Heart right ventricle (tissue), 16 donors: ENCODE measurements around the gene AHCY. TPM values are rescaled to one million over a fixed set of nuclear protein-coding genes. Genes with fewer than 3 reads are reported as not detected.

Experiments used
- ATAC-seq, 8 donors: fragments of 200-7000 bp; cut with Tn5 transposase; one replicate each; pipeline ENCODE4 v1.9.1; 2020; ENCODE audit warnings: mild to moderate bottlenecking in 8 of 8, moderate library complexity in 8 of 8, moderate number of reproducible peaks in 1 of 8
- DNase-seq, 2 donors: peaks; one replicate each; pipeline ENCODE4 v3.0.0-alpha.2; 2020
- H3K27ac ChIP-seq, 10 donors: fragments of 200-600 bp; sonication (generic) in 2 of 10; one replicate each; pipeline versions ENCODE4 v1.5.0 to v1.8.0; 2020 to 2022; ENCODE audit warnings: mild to moderate bottlenecking in 3 of 10
- H3K27me3 ChIP-seq, 7 donors: fragments of 200-600 bp; one replicate each; pipeline ENCODE4 v1.8.0; 2021 to 2022; ENCODE audit warnings: mild to moderate bottlenecking in 2 of 7
- H3K36me3 ChIP-seq, 9 donors: fragments of 200-600 bp; sonication (generic) in 1 of 9; one replicate each; pipeline versions ENCODE4 v1.5.0 to v1.8.0; 2020 to 2022; ENCODE audit warnings: mild to moderate bottlenecking in 2 of 9
- H3K4me1 ChIP-seq, 9 donors: fragments of 200-600 bp; sonication (generic) in 1 of 9; one replicate each; pipeline versions ENCODE4 v1.5.0 to v1.8.0; 2020 to 2022; ENCODE audit warnings: mild to moderate bottlenecking in 4 of 9
- H3K4me3 ChIP-seq, 10 donors: fragments of 200-600 bp; sonication (generic) in 2 of 10; one replicate each; pipeline versions ENCODE4 v1.5.0 to v1.8.0; 2020 to 2022; ENCODE audit warnings: mild to moderate bottlenecking in 7 of 10, moderate library complexity in 2 of 10
- H3K9me3 ChIP-seq, 11 donors: fragments of 200-600 bp in 10 of 11; sonication (generic) in 2 of 11; one replicate each; pipeline versions ENCODE4 v1.5.0 to v1.8.0; 2013 to 2022; ENCODE audit warnings: mild to moderate bottlenecking in 2 of 11, control low read depth in 1 of 11, moderate library complexity in 1 of 11
- WGBS, 2 donors: extraction: QIAGEN DNeasy Blood & Tissue Kit; methylation state at CpG; one replicate each; pipeline ENCODE4 v1.1.7; 2013; ENCODE audit warnings: inconsistent platforms in 1 of 2; 5-methylcytosine and 5-hydroxymethylcytosine counted together
- intact Hi-C, 10 donors: fragments of 100-400 bp; cut with DNase I; formaldehyde crosslinking; loops; one replicate each; pipeline versions ENCODE4 v1.11.1 to v1.14.2; 2022
- polyA plus RNA-seq, 2 donors: library from polyadenylated mRNA; stranded (reverse); fragments of 200-250 nt; gene quantifications; one replicate each; pipeline ENCODE4 v1.2.3, GENCODE V29; 2013
- total RNA-seq, 10 donors: library from RNA; stranded (reverse); fragmentation: NEBNext Ultra II Directional in 3 of 10; extraction: Animal tissue kit (Norgen Biotek cat#: 25700) in 3 of 10; gene quantifications; one replicate each; pipeline versions ENCODE4 v1.2.1 to v1.2.4, GENCODE V29; 2021 to 2023
- TF ChIP-seq, protein P1 (sequence below), 9 donors: fragments of 200-600 bp; sonication (generic) in 2 of 9; IDR thresholded peaks; one replicate each; pipeline versions ENCODE4 v1.5.0 to v1.8.0; 2021 to 2022; ENCODE audit warnings: antibody characterized with exemption in 9 of 9, mild to moderate bottlenecking in 5 of 9, moderate library complexity in 1 of 9
- donor health status: Arrhythmogenic right ventricular cardiomyopathy.
- donor health status: ischemic (EF 13 %, LVEDD 7.1; RV severe dilation, severe dysfunction).
- donor health status: healthy with polysubstance abuse.
- donor health status: DM: no; HTN: yes; CAD: no.
- donor health status: DM: no; HTN: no; CAD: no.
- donor health status: ischemic (EF 25% LVEDD 6.9; RV normal size, moderate dysfunction).
- donor health status: ischemic (EF 25% LVEDD 5.7; RV mildly dilated, moderate dysfunction).
- donor health status: healthy.
- donor health status: DM: yes; HTN: yes; CAD: no.
- donor health status: Ischemic cardiomyopathy.
- donor health status: ischemic (EF 35%, LVEDD 5.7; RV mildly dilated, moderate dysfunction).
- donor health status: nonischemic (EF 11% LVEDD 7.7; RV severe dilation, severe dysfunction).
- donor health status: DM: yes; HTN: yes; CAD: no.
- donor health status: PGD.
- donor health status: ischemic (EF 29% LVEDD 5.4; RV normal size, mild dysfunction).
- donor health status: nonischemic (EF 23%, LVEDD 6.1; RV moderate dilation, normal function).

AHCY gene
- total and polyA plus RNA-seq, 12 donors, result 42.3 to 83.9 (median 56.7) TPM

DNA sequence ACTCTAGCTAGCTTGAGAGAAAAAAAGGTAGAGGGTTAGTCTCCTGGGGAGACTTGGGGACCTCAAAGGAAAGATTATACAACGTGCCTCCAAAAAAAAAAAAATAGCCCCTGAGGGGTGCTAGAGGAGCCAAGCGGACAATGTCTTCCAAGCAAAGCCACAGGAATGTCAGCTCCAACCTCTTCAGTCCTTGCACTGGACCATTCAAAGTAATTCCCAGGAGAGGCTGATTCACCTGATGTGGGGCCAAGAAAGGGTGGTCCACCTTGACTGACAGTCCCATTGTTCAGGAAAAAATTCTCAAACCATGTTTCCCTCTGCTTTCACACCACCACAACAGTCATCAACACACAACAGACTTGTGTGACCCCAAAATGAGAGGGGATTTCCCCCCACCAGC, 31.2 kb downstream of the AHCY start:
- peak overlapping the region in 1 of 10 donors; percentile 18 for H3K27ac ChIP-seq
- DNase-seq, result no peak
- H3K4me3 ChIP-seq, result no peak overlapping the region
- TF ChIP-seq, protein P1, sequence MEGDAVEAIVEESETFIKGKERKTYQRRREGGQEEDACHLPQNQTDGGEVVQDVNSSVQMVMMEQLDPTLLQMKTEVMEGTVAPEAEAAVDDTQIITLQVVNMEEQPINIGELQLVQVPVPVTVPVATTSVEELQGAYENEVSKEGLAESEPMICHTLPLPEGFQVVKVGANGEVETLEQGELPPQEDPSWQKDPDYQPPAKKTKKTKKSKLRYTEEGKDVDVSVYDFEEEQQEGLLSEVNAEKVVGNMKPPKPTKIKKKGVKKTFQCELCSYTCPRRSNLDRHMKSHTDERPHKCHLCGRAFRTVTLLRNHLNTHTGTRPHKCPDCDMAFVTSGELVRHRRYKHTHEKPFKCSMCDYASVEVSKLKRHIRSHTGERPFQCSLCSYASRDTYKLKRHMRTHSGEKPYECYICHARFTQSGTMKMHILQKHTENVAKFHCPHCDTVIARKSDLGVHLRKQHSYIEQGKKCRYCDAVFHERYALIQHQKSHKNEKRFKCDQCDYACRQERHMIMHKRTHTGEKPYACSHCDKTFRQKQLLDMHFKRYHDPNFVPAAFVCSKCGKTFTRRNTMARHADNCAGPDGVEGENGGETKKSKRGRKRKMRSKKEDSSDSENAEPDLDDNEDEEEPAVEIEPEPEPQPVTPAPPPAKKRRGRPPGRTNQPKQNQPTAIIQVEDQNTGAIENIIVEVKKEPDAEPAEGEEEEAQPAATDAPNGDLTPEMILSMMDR (IDR thresholded peaks at IDR 0.05), result no peak
- intact Hi-C loops, result no loop called here
- H3K9me3 ChIP-seq, result no peaks in the 10 kb centered on the region
- H3K27me3 ChIP-seq, result no peaks in the 10 kb centered on the region
- peak in 1 of 8 donors; percentile 9 for ATAC-seq
- H3K36me3 ChIP-seq, result peaks cover 0 to 21% (median 0%) of the 10 kb centered on the region in 9 donors
- peaks cover 4 to 23% (median 15%) of the 10 kb centered on the region in 9 donors for H3K4me1 ChIP-seq
- WGBS, 2 donors, result 73 to 86% methylated on average over 2 of the region's 2 CpGs

DNA sequence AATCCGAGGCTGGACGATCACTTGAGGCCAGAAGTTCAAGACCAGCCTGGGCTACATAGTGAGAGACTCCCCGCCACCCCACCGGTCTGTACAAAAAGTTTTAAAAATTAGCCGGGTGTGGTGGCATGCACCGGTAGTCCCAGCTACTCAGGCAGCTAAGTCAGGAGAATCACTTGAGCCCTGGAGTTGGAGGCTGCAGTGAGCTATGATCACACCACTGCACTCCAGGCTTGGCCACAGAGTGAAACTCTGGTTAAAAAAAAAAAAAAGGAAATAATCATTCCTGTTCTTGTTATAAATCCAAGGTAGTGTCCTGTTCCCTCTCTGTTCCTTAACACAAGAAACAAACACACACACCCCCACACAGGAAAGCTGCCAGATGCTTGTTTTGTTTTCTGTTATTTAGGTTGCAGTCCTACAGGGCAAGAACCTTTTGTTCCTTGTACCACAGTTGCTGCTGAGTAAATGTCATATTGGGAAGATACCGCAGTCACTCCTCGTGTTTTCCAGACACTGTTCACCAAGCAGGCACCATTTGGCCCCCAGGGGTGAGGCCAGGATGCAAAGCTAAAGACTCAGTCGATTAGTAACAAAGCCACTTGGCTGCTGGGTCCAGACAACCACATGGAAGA, 33.0 kb downstream of the AHCY start:
- Histone ChIP-seq H3K36me3 (peaks cover 0 to 11% (median 0%) of the 10 kb centered on the region in 9 donors), H3K27me3 (no peaks in the 10 kb centered on the region), H3K9me3 (no peaks in the 10 kb centered on the region), H3K27ac (peak overlapping the region in 3 of 10 donors; percentile 18 to 77 (median 44)), H3K4me1 (peaks cover 4 to 23% (median 15%) of the 10 kb centered on the region in 9 donors), H3K4me3 (no peak overlapping the region)
- DNase-seq, result no peak
- WGBS, 2 donors, result 60 to 75% methylated on average over 9 of the region's 9 CpGs
- intact Hi-C loops, result no loop called here
- peak in 7 of 8 donors; percentile 20 to 93 (median 68) for ATAC-seq
- TF ChIP-seq, protein P1 (IDR thresholded peaks at IDR 0.05), result no peak

DNA sequence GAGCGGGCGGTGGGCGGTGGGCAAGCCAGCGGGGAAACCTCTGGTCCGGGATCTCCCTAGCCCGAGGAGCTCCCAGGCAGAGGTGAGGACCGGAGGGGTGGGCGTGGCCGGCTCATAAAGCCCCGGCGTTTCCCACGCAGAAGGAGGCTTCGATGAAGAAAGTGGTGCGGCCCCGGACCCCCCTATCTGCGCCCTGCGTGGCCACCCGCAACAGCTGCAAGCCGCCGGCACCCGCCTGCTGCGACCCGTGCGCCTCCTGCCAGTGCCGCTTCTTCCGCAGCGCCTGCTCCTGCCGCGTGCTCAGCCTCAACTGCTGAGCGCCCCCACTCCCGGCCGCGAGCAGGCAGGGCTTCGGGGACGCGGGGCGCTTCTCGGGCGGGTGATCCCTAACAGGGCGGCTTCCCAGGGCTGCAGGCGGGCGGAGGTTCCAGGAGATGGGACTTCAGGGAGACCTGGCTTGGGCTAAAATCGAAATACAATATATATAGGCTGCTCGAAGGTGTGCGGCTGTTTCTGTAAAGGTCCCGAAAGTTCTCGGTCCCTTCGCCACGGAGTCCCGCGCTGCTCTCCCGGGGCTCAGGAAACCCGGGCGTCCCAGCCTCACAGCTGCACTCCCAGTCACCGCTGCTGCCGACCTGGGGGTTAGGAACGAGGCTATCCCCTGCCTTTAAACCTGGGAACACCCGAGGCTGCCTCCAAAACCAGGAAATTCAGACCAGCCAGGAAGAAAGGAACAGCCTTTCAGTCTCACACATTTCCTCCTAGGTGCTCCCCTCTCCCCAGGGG, 34.1 kb downstream of the AHCY start:
- TF ChIP-seq, protein P1 (IDR thresholded peaks at IDR 0.05), result peak in 2 of 9 donors; percentile 7 to 13
- DNase-seq (peak; percentile 6 to 45), ATAC-seq (peak; percentile 58 to 78 (median 71))
- WGBS, 2 donors, result 10 to 12% methylated on average over 57 to 58 of the region's 58 CpGs
- H3K27ac ChIP-seq, result peak overlapping the region in 8 of 10 donors; percentile 15 to 77 (median 40)
- peaks cover 0 to 6% (median 0%) of the 10 kb centered on the region in 9 donors for H3K36me3 ChIP-seq
- no peaks in the 10 kb centered on the region for H3K27me3 ChIP-seq
- H3K4me1 ChIP-seq, result peaks cover 4 to 23% (median 15%) of the 10 kb centered on the region in 9 donors
- intact Hi-C loops, result no loop called here
- H3K4me3 ChIP-seq, result peak overlapping the region in 9 of 10 donors; percentile 33 to 53 (median 43)
- H3K9me3 ChIP-seq, result no peaks in the 10 kb centered on the region

DNA sequence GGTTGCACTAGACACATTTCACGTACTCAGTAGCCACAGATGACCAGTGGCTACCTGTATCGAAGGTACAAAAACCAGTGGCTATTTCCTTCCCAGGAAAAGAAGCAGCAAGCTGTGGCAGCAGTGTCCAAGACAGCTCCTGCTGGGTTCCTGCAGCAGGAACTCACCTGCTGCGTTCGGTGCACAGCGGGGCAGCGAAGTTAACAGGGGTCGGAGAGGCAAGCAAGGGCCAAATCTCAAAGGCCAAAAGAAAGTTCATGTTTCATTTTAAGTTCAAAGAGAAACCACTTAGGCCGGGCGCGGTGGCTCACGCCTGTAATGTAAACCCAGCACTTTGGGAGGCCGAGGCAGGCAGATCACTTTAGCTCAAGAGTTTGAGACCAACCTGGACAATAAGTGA, 35.0 kb downstream of the AHCY start:
- DNase-seq, result no peak
- WGBS, 2 donors, result 97 to 98% methylated on average over 12 of the region's 12 CpGs
- Histone ChIP-seq H3K4me3 (no peak overlapping the region), H3K9me3 (no peaks in the 10 kb centered on the region), H3K4me1 (peaks cover 4 to 27% (median 15%) of the 10 kb centered on the region in 9 donors), H3K27ac (no peak overlapping the region), H3K36me3 (no peaks in the 10 kb centered on the region), H3K27me3 (no peaks in the 10 kb centered on the region)
- intact Hi-C loops, result no loop called here
- TF ChIP-seq, protein P1 (IDR thresholded peaks at IDR 0.05), result no peak
- ATAC-seq, result no peak
